Lower leg skin (tissue), 3 donors: ENCODE results near the gene ST3GAL5.

ENCODE experiments used
- CTCF ChIP-seq, 3 donors: fragments of 450-650 bp; IDR thresholded peaks; one replicate each; pipeline ENCODE4 v1.5.1; 2016; ENCODE audit warnings: antibody characterized with exemption in 3 of 3, mild to moderate bottlenecking in 3 of 3, moderate library complexity in 2 of 3
- POLR2A ChIP-seq, 2 donors: fragments of 450-650 bp; IDR thresholded peaks; one replicate each; pipeline ENCODE4 v1.6.1; 2016 to 2017; ENCODE audit warnings: antibody characterized with exemption in 2 of 2, mild to moderate bottlenecking in 1 of 2, moderate library complexity in 1 of 2

- TF ChIP-seq CTCF (IDR thresholded peaks at IDR 0.05) (no peak), POLR2A (IDR thresholded peaks at IDR 0.05) (no peak)
Observed at GRCh38 chr2:85844486-85844885, 44.3 kb downstream of the ST3GAL5 start.
